Pons (tissue), 1 donor: Measurements from ENCODE around the gene CAPZA2.
"Not testable (repeated sequence)": the region's sequence is repeated elsewhere in the genome, so short reads cannot be mapped to it uniquely, and the experiment has no call there.

Source experiments
- DNase-seq: peaks from one replicate; pipeline ENCODE4 v3.0.0-alpha.2; 2016; ENCODE audit warnings: low spot score

The CAPZA2 gene

GRCh38 chr7:116953906-116954838, 91.8 kb downstream of the CAPZA2 start:
- peak; percentile 67 for DNase-seq

DNA sequence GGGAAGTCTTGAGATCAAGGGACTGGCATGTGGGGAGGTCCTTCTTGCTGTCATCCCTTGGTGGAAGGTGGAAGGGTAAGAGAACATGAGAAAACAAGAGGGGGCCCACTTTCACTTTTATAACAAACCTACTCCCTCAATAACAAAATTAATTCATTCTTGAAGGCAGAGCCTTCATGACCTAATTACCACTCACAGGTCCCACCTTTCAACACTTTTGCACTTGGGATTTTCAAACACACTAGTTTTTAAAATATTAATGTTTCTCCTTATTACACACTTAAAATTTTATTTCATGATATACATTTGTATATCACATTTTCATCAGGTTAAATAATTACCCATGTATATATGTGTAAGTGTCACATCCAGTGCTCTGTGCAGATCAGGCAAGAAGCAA, 93.0 kb downstream of the CAPZA2 start:
- DNase-seq, result no peak

DNA sequence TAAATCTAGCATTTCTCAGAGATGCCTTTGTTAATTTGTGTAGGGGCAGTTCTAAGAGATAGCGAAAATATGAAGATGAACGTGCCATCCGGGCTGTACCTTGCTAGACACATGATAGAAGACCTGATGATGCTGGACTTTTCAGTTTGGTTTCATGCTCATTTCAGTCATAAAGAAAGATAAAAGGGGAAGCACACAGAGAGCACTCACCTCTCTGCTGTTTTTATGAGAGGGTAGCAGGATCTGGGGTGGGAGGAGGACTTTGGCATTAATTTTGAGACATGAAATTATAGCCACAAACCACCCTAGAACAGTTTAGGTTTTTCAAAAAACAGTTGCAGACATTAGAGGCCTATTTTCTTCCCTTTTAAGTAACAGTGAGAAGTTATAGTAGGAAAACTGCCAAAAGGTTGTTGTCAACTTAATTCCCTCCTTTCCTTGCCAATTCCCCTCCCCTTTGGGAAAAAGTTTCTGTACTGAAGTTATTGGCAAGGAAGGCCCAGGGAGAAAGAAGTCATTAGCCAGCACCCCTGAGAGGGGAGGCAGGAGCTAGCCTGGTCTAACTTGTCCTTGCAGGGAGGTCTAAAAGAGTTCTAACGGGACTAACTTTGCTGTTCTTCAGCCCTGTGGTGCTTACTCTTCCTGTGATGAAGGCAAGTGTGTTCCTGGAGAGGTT, 93.6 kb downstream of the CAPZA2 start:
- DNase-seq, result peak; percentile 34

DNA sequence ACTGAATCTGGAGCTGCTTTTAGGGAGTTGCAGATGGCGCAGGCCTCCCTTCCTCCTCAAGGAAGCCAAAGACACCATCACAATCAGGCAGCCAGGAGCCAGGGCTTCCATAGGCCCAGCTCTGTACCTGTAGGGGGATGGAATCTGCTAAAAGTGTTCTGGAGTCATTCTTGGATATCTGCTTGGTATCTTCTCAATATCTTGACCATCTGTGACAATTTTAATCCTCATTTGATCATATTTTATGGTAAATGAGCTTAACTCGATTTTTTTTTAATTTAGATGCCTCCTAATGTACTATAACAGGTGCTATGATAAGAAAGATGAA, 94.1 kb downstream of the CAPZA2 start:
- DNase-seq, result no peak

- DNase-seq, result no peak
Measured at GRCh38 chr7:116957874-116958273, 95.5 kb downstream of the CAPZA2 start.

DNA sequence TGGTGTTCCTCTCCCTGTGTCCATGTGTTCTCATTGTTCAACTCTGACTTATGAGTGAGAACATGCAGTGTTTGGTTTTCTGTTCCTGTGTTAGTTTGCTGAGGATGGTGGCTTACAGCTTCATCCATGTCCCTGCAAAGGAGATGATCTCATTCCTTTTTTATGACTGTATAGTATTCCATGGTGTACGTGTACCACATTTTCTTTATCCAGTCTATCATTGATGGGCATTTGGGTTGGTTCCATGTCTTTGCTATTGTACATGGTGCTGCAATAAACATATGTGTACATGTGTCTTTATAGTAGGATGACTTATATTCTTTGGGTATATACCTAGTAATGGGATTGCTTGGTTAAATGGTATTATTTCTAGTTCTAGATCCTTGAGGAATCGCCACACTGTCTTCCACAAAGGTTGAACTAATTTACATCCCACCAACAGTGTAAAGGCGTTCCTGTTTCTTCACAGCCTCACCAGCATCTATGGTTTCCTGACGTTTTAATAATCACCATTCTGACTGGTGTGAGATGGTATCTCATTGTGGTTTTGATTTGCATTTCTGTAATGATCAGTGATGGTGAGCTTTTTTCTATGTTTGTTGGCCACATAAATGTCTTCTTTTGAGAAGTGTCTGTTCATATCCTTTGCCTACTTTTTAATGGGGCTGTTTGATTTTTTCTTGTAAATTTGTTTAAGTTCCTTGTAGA, 99.7 kb downstream of the CAPZA2 start:
- not testable (repeated sequence) for DNase-seq

DNA sequence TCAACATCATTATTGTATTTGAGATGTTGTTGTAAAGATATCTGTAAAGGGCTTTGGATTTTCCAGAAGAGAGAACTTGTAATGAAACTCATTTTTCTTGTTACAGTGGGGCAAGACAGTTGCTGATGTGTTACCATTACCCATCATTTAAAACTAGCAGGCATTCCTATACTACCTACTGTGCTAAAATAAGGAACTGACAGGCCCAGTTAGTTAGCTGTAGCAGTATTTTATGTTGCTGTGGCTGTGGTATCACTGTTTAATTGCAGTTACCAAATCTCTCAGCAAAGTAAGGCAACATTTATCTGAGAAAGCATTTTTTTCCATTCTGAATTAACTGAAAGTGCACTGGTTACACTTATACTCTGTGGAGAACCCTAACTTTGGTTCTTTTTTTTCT, 100.8 kb downstream of the CAPZA2 start:
- no peak for DNase-seq

DNA sequence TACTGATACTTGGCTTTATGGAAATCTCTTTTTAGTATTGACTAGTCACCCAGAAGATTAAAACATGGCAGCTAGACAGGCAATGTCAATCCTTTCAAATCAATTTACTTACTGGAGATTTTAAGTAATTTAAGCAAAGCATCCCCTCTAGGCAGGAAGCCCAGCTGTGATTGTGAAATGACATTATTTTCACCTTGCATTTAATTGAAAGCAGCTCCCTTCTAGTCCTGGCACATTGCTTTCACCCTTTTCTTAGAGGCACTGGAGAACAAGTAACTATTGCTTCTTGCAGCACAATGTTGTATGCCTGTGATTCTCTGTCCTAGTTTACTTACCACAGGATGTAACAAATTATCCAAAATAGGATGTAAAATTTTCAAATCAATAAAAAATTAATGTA, 104.2 kb downstream of the CAPZA2 start:
- DNase-seq, result no peak

DNA sequence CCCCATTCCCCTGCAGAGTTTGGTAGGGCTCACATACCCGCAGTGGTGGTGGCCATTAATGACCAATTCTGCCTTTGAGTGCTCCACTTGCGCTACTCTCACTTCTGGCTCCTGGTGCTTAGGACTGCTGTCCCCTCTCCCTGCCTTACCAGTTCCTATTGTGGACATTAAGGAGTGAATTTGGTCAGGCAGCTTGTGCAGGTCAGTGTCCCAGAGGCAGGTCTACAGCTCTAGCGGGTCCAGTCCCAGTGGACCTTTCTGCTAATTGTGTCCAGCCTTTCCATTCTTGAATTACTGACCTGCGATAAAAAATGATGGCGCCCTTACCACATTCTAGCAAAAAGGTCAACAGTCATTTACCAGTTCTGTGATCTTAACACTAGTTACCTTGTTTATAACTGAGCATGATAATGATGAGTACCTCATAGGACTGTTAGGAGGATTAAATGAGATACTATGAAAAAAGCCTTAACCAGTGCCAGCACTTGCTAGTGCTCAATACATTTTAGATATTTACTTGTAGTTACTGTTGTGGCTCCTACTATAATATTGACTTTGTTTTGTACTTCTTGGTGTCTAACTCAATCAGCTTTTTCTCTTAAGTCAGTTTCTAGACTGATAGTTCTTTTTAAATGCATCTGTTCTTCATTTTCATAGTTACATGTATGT, 105.0 kb downstream of the CAPZA2 start:
- DNase-seq, result no peak

DNA sequence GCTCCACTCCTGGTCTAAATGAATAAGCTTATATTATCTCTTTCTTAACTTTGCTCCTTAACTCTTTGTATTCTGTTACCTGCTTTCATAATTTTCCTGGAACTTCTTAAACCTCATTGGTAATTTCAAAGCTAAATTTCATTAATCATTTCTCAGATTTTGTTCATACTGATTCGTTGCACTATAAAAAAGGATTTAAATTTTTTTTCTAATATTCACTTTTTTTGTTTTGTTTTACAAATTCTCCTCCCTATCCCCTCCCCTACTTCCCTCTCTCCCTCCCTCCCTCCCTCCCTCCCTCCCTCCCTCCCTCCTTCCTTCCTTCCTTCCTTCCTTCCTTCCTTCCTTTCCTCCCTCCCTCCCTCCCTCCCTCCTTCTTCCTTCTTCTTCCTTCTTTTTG, 105.6 kb downstream of the CAPZA2 start:
- DNase-seq, result no peak

GRCh38 chr7:116968631-116969030, 106.2 kb downstream of the CAPZA2 start:
- DNase-seq, result no peak

- DNase-seq, result peak; percentile 20
Measured at GRCh38 chr7:116969371-116969902, 107.0 kb downstream of the CAPZA2 start.

- DNase-seq, result no peak
Measured at GRCh38 chr7:116970238-116970910, 108.0 kb downstream of the CAPZA2 start.

DNA sequence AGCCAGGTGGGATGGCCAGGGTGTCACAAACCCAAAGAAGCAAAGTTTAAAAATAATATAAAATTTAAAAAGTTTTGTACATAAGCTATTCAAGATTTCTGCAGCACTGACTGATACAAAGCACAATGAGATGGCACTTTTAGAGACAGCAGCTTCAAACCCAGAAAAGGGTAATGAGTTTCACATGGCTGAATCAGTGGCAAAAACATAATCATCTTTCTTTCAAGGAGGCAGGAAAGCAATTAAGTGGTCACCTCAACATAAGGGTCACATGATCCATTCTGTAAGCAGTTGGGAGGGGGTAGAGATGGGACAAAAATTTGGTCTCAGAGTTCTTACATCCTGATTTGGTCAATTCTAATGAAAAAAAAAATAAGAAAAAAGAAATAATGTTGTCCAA, 108.8 kb downstream of the CAPZA2 start:
- DNase-seq, result not testable (repeated sequence)
